CD4-positive, alpha-beta memory T cell (primary cell): ENCODE data around the gene CMIP. TPM values are rescaled to one million over a fixed set of nuclear protein-coding genes. Genes with fewer than 3 reads are reported as not detected.

Source experiments
- CTCF ChIA-PET: fragments of 350-600 bp; sonication (Branson Sonifier 250); formaldehyde crosslinking; loops from one replicate; lab custom pipeline; 2021; ENCODE audit warnings: inconsistent platforms; ENCODE audit not compliant: partially characterized antibody; lab: Charles Lee
- POLR2A ChIA-PET: fragments of 350-600 bp; sonication (Branson Sonifier 250); formaldehyde crosslinking; loops from one replicate; lab custom pipeline; 2021; ENCODE audit not compliant: partially characterized antibody; lab: Charles Lee
- DNase-seq, 5 donors: peaks; one replicate each; pipeline versions ENCODE4 v3.0.0 to v3.0.0-alpha.2; 2020 to 2022; ENCODE audit warnings: mixed read lengths in 1 of 5
- H3K27ac ChIP-seq: one replicate; pipeline ENCODE4 v1.7.0; 2013; ENCODE audit warnings: low read depth, low read length
- H3K27me3 ChIP-seq: 2 replicates; pipeline ENCODE4 v1.7.0; 2013; ENCODE audit warnings: mild to moderate bottlenecking, low read length, moderate library complexity; ENCODE audit not compliant: insufficient read depth
- H3K36me3 ChIP-seq: 2 replicates; pipeline ENCODE4 v1.7.0; 2013; ENCODE audit warnings: mild to moderate bottlenecking, low read length, moderate library complexity; ENCODE audit not compliant: insufficient read depth
- H3K4me1 ChIP-seq: 2 replicates; pipeline ENCODE4 v1.7.0; 2013; ENCODE audit warnings: mild to moderate bottlenecking, low read length, moderate library complexity; ENCODE audit not compliant: insufficient read depth
- H3K4me3 ChIP-seq, 2 donors: one replicate each; pipeline ENCODE4 v1.7.0; 2013; ENCODE audit warnings: low read length in 2 of 2, mild to moderate bottlenecking in 1 of 2
- H3K9me3 ChIP-seq, 2 donors: one replicate each; pipeline ENCODE4 v1.7.0; 2013; ENCODE audit warnings: low read length in 2 of 2, control low read depth in 1 of 2; ENCODE audit not compliant: control insufficient read depth in 1 of 2
- H3K27ac Mint-ChIP-seq, 7 donors: one replicate each; pipeline ENCODE4 v1.8.0; 2020 to 2021; ENCODE audit warnings: mixed read lengths in 7 of 7, mild to moderate bottlenecking in 6 of 7, inconsistent platforms in 3 of 7, moderate library complexity in 3 of 7
- H3K27me3 Mint-ChIP-seq, 2 donors: one replicate each; pipeline ENCODE4 v1.8.0; 2020 to 2021; ENCODE audit warnings: mixed read lengths in 2 of 2
- H3K36me3 Mint-ChIP-seq, 2 donors: one replicate each; pipeline ENCODE4 v1.8.0; 2020 to 2021; ENCODE audit warnings: mixed read lengths in 2 of 2, inconsistent platforms in 1 of 2, mild to moderate bottlenecking in 1 of 2
- H3K4me1 Mint-ChIP-seq, 4 donors: one replicate each; pipeline ENCODE4 v1.8.0; 2020 to 2021; ENCODE audit warnings: mixed read lengths in 4 of 4, mild to moderate bottlenecking in 1 of 4
- H3K4me3 Mint-ChIP-seq, 8 donors: one replicate each; pipeline ENCODE4 v1.8.0; 2020 to 2021; ENCODE audit warnings: mixed read lengths in 8 of 8, mild to moderate bottlenecking in 7 of 8, moderate library complexity in 6 of 8, inconsistent platforms in 3 of 8
- H3K9me3 Mint-ChIP-seq, 8 donors: one replicate each; pipeline ENCODE4 v1.8.0; 2020 to 2021; ENCODE audit warnings: mixed read lengths in 8 of 8, mild to moderate bottlenecking in 5 of 8, inconsistent platforms in 3 of 8, moderate library complexity in 1 of 8
- intact Hi-C: fragments of 100-400 bp; cut with micrococcal nuclease; formaldehyde crosslinking; loops from one replicate; pipeline ENCODE4 v1.15.1; 2023
- polyA plus RNA-seq, 2 donors: library from polyadenylated mRNA; unstranded; fragments of 300-500 nt; fragmentation: Illumina TruSeq; gene quantifications; one replicate each; pipeline ENCODE4 v1.2.3, GENCODE V29; 2021
- total RNA-seq, 2 experiments: library from RNA; stranded (reverse); gene quantifications; one replicate each; pipeline ENCODE4 v1.2.3, GENCODE V29; 2021

Gene CMIP
- total and polyA plus RNA-seq, 4 experiments from 2014 or later = 0.84 to 36.4 (median 33.2) TPM; not detected in 1

- Histone ChIP-seq H3K4me1 (peaks cover 6% of the 10 kb centered on the region), H3K27me3 (no peaks in the 10 kb centered on the region), H3K9me3 (no peaks in the 10 kb centered on the region), H3K36me3 (no peaks in the 10 kb centered on the region), H3K4me3 (no peak overlapping the region), H3K27ac (no peak overlapping the region)
- Mint-ChIP-seq H3K4me3 (no peak overlapping the region), H3K36me3 (peaks cover 0 to 5% of the 10 kb centered on the region in 2 donors), H3K9me3 (peaks cover 0 to 3% (median 0%) of the 10 kb centered on the region in 8 donors), H3K27ac (peak overlapping the region in 1 of 7 donors; percentile 41), H3K4me1 (peaks cover 22 to 46% (median 34%) of the 10 kb centered on the region in 4 donors), H3K27me3 (no peaks in the 10 kb centered on the region)
- no peak for DNase-seq
- ChIA-PET CTCF (no interaction called here), POLR2A (interaction anchor here (0.7 to 1.5 kb wide), 2 partner anchors 14 to 16 kb away, joined by 3 to 5 read pairs; no protein-coding TSS in a partner anchor)
- intact Hi-C loops = no loop called here
Observed at GRCh38 chr16:81485824-81486539, 41.4 kb downstream of the CMIP start.

- no peak for DNase-seq
- H3K4me3 ChIP-seq = no peak overlapping the region
- peaks cover under 1% of the 10 kb centered on the region for H3K4me1 ChIP-seq
- H3K36me3 Mint-ChIP-seq = peaks cover 1 to 5% of the 10 kb centered on the region in 2 donors
- intact Hi-C loops = no loop called here
- no peaks in the 10 kb centered on the region for H3K27me3 Mint-ChIP-seq
- H3K4me1 Mint-ChIP-seq = peaks cover 19 to 47% (median 31%) of the 10 kb centered on the region in 4 donors
- no peak overlapping the region for H3K4me3 Mint-ChIP-seq
- H3K27ac ChIP-seq = no peak overlapping the region
- H3K36me3 ChIP-seq = no peaks in the 10 kb centered on the region
- no peaks in the 10 kb centered on the region for H3K27me3 ChIP-seq
- peak overlapping the region in 1 of 7 donors; percentile 41 for H3K27ac Mint-ChIP-seq
- H3K9me3 Mint-ChIP-seq = peaks cover 0 to 2% (median 0%) of the 10 kb centered on the region in 8 donors
- POLR2A ChIA-PET = no interaction called here
- H3K9me3 ChIP-seq = no peaks in the 10 kb centered on the region
- CTCF ChIA-PET = interaction anchor here (0.5 kb wide), 1 partner anchor 75 kb away, joined by 3 read pairs; no protein-coding TSS in a partner anchor
Observed at GRCh38 chr16:81486540-81487061, 42.0 kb downstream of the CMIP start.

GRCh38 chr16:81487301-81487720 is 42.7 kb downstream of the CMIP start:
- Histone ChIP-seq H3K36me3 (no peaks in the 10 kb centered on the region), H3K27me3 (no peaks in the 10 kb centered on the region), H3K4me3 (no peak overlapping the region), H3K9me3 (no peaks in the 10 kb centered on the region), H3K4me1 (no peaks in the 10 kb centered on the region), H3K27ac (no peak overlapping the region)
- POLR2A ChIA-PET = no interaction called here
- no peak for DNase-seq
- H3K4me1 Mint-ChIP-seq = peaks cover 24 to 49% (median 34%) of the 10 kb centered on the region in 4 donors
- intact Hi-C loops = no loop called here
- no peaks in the 10 kb centered on the region for H3K27me3 Mint-ChIP-seq
- H3K9me3 Mint-ChIP-seq = peaks cover 0 to 2% (median 0%) of the 10 kb centered on the region in 8 donors
- H3K36me3 Mint-ChIP-seq = peaks cover 5% of the 10 kb centered on the region in 2 donors
- no peak overlapping the region for H3K4me3 Mint-ChIP-seq
- CTCF ChIA-PET = no interaction called here
- H3K27ac Mint-ChIP-seq = no peak overlapping the region

- no peaks in the 10 kb centered on the region for H3K36me3 ChIP-seq
- no peaks in the 10 kb centered on the region for H3K27me3 ChIP-seq
- H3K4me3 ChIP-seq = no peak overlapping the region
- no peak overlapping the region for H3K4me3 Mint-ChIP-seq
- peaks cover 0 to 5% of the 10 kb centered on the region in 2 donors for H3K36me3 Mint-ChIP-seq
- H3K27me3 Mint-ChIP-seq = no peaks in the 10 kb centered on the region
- peak overlapping the region in 4 of 7 donors; percentile 1 to 64 (median 30) for H3K27ac Mint-ChIP-seq
- H3K27ac ChIP-seq = no peak overlapping the region
- intact Hi-C loops = no loop called here
- H3K9me3 Mint-ChIP-seq = no peaks in the 10 kb centered on the region
- POLR2A ChIA-PET = interaction anchor here (1.0 kb wide), 1 partner anchor 19 kb away, joined by 3 read pairs; no protein-coding TSS in a partner anchor
- CTCF ChIA-PET = no interaction called here
- H3K4me1 ChIP-seq = peaks cover 5% of the 10 kb centered on the region
- no peaks in the 10 kb centered on the region for H3K9me3 ChIP-seq
- H3K4me1 Mint-ChIP-seq = peaks cover 18 to 41% (median 33%) of the 10 kb centered on the region in 4 donors
- no peak for DNase-seq
Observed at GRCh38 chr16:81488687-81489411, 44.2 kb downstream of the CMIP start.

GRCh38 chr16:81489547-81490267 is 45.1 kb downstream of the CMIP start:
- Mint-ChIP-seq H3K4me3 (no peak overlapping the region), H3K27ac (peak overlapping the region in 3 of 7 donors; percentile 15 to 27 (median 17)), H3K27me3 (no peaks in the 10 kb centered on the region), H3K4me1 (peaks cover 18 to 41% (median 33%) of the 10 kb centered on the region in 4 donors), H3K36me3 (peaks cover 0 to 5% of the 10 kb centered on the region in 2 donors), H3K9me3 (no peaks in the 10 kb centered on the region)
- ChIA-PET POLR2A (interaction anchor here (0.7 to 1.0 kb wide), 2 partner anchors 20 to 37 kb away, joined by 3 read pairs; no protein-coding TSS in a partner anchor), CTCF (no interaction called here)
- H3K36me3 ChIP-seq = no peaks in the 10 kb centered on the region
- peaks cover 6% of the 10 kb centered on the region for H3K4me1 ChIP-seq
- intact Hi-C loops = no loop called here
- H3K4me3 ChIP-seq = no peak overlapping the region
- no peak for DNase-seq
- H3K27me3 ChIP-seq = no peaks in the 10 kb centered on the region
- H3K27ac ChIP-seq = no peak overlapping the region
- no peaks in the 10 kb centered on the region for H3K9me3 ChIP-seq

- CTCF ChIA-PET = interaction anchor here (0.8 kb wide), 1 partner anchor 88 kb away, joined by 3 read pairs; no protein-coding TSS in a partner anchor
- no peaks in the 10 kb centered on the region for H3K36me3 ChIP-seq
- H3K9me3 ChIP-seq = no peaks in the 10 kb centered on the region
- H3K4me3 ChIP-seq = no peak overlapping the region
- H3K9me3 Mint-ChIP-seq = no peaks in the 10 kb centered on the region
- H3K4me1 Mint-ChIP-seq = peaks cover 17 to 51% (median 36%) of the 10 kb centered on the region in 4 donors
- H3K4me3 Mint-ChIP-seq = no peak overlapping the region
- peaks cover 0 to 5% of the 10 kb centered on the region in 2 donors for H3K36me3 Mint-ChIP-seq
- peaks cover 6% of the 10 kb centered on the region for H3K4me1 ChIP-seq
- POLR2A ChIA-PET = no interaction called here
- intact Hi-C loops = no loop called here
- no peak for DNase-seq
- H3K27ac ChIP-seq = no peak overlapping the region
- peak overlapping the region in 2 of 7 donors; percentile 64 to 77 for H3K27ac Mint-ChIP-seq
- H3K27me3 Mint-ChIP-seq = no peaks in the 10 kb centered on the region
- no peaks in the 10 kb centered on the region for H3K27me3 ChIP-seq
Observed at GRCh38 chr16:81491541-81492188, 47.1 kb downstream of the CMIP start.
